BLaER1 (cell line): Measurements from ENCODE around the gene LAMA1.

ENCODE experiments used
- H3K27ac ChIP-seq: shearing (Covaris generic); formaldehyde crosslinking; 2 replicates; pipeline ENCODE4 v1.8.1; 2022
- H3K27me3 ChIP-seq: shearing (Covaris generic); formaldehyde crosslinking; 2 replicates; pipeline ENCODE4 v1.8.1; 2022
- H3K36me3 ChIP-seq: shearing (Covaris generic); formaldehyde crosslinking; 2 replicates; pipeline ENCODE4 v1.8.1; 2022
- H3K4me1 ChIP-seq: shearing (Covaris generic); formaldehyde crosslinking; 2 replicates; pipeline ENCODE4 v1.8.1; 2022
- H3K4me2 ChIP-seq: shearing (Covaris generic); formaldehyde crosslinking; 2 replicates; pipeline ENCODE4 v1.8.1; 2022
- H3K4me3 ChIP-seq: shearing (Covaris generic); formaldehyde crosslinking; 2 replicates; pipeline ENCODE4 v1.8.1; 2022
- H3K9ac ChIP-seq: shearing (Covaris generic); formaldehyde crosslinking; 2 replicates; pipeline ENCODE4 v1.8.1; 2022
- H3K9me3 ChIP-seq: shearing (Covaris generic); formaldehyde crosslinking; 2 replicates; pipeline ENCODE4 v1.8.1; 2022
- H4K20me1 ChIP-seq: shearing (Covaris generic); formaldehyde crosslinking; 2 replicates; pipeline ENCODE4 v1.8.1; 2022
- Cebpa-rat ChIP-seq: shearing (Covaris generic); IDR thresholded peaks from 2 replicates; pipeline ENCODE4 v1.8.1; 2022

Gene LAMA1

DNA sequence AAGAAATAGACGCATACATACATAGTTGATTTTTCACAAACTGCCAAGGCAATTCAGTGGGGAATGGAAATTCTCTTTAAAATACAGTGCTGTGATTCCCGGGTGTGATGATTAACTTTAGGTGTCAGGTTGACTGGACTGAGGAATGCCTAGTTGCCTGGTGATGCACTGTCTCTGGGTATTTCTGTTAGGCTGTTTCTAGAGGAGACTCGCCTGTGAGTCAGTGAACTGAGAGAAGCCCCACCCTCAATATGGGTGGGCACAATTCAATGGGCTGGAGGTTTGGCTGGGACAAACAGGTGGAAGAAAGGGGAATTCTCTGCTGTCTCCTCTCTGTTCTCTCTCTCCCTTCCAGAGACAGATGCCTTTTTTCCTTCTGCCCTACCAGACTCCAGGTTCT lies 200.5 kb downstream of the LAMA1 start:
- Histone ChIP-seq H3K9ac (no peak overlapping the region), H3K27me3 (no peaks in the 10 kb centered on the region), H3K4me2 (no peak overlapping the region), H3K4me3 (no peak overlapping the region), H3K4me1 (no peaks in the 10 kb centered on the region), H3K27ac (no peak overlapping the region), H4K20me1 (no peaks in the 10 kb centered on the region), H3K36me3 (no peaks in the 10 kb centered on the region), H3K9me3 (no peaks in the 10 kb centered on the region)
- TF ChIP-seq Cebpa-rat, result no peak

DNA sequence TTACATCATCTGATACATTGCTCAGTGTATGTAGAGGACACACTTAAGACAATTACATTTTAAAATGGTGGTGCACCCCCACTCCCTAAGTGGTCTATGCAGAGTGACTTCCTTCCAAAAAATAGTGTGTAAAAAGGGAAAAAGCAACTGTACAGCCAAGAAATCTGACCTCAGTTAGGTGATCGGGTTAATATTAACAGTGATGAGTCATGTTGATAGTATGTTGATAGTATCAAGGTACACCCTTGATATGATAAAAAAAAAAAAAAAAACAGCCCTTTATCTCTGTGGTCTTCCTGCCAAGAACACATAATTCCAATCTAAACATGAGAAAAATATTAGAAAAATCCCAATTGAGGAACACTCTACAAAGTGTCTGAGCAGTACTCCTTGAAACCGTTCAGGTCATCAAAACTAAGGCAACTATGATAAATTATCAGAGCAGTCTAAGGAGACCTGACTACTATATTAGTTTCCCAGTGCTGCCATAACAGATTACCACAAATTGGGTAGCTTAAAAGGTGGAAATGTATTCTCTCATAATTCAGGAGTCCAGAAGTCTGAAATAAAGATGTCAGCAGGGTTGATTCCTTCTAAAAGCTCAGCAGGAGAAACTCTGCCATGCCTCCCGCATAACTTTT lies 216.2 kb downstream of the LAMA1 start:
- Histone ChIP-seq H3K9ac (no peak overlapping the region), H3K27me3 (no peaks in the 10 kb centered on the region), H4K20me1 (no peaks in the 10 kb centered on the region), H3K4me3 (no peak overlapping the region), H3K4me2 (no peak overlapping the region), H3K36me3 (no peaks in the 10 kb centered on the region), H3K4me1 (no peaks in the 10 kb centered on the region), H3K27ac (no peak overlapping the region), H3K9me3 (peaks cover 9% of the 10 kb centered on the region; the same call in 1 of the 2 replicates)
- no peak for TF ChIP-seq Cebpa-rat

DNA sequence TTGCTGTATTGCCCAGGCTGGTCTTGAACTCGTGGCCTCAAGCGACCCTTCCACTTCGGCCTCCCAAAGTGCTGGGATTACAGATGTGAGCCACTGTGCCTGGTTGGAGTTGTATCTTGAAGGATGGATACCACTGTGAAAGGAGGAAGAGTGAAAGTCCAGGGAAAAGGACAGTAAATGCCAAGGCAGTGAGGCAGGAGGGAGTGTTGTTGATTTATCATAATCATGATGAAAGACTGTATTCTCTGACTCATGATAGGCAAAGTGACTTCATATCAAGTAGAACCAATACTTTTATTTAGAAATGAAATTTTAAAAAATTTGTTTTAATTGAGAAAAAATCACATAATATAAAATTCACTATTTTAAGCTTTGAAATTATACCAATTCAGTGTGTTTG lies 225.8 kb downstream of the LAMA1 start:
- no peak for TF ChIP-seq Cebpa-rat
- H3K9ac ChIP-seq, result no peak overlapping the region
- H3K36me3 ChIP-seq, result no peaks in the 10 kb centered on the region
- no peak overlapping the region for H3K27ac ChIP-seq
- no peaks in the 10 kb centered on the region for H3K9me3 ChIP-seq
- H3K4me2 ChIP-seq, result no peak overlapping the region
- H3K4me1 ChIP-seq, result no peaks in the 10 kb centered on the region
- H4K20me1 ChIP-seq, result no peaks in the 10 kb centered on the region
- no peaks in the 10 kb centered on the region for H3K27me3 ChIP-seq
- H3K4me3 ChIP-seq, result no peak overlapping the region
